ENCODE measurements around the gene SSBP4.

The SSBP4 gene

GRCh38 chr19:18432275-18433014 lies 13.2 kb downstream of the SSBP4 start:
- H3K4me3 ChIP-seq (ENCODE audit: low read depth, low read length), result peak overlapping the region; percentile 78
- H3K4me1 ChIP-seq, result peaks cover 19% of the 10 kb centered on the region
- H2AFZ ChIP-seq, result peak overlapping the region; percentile 75
- H3K36me3 ChIP-seq (ENCODE audit: control insufficient read depth, insufficient read depth, low read length), result no peaks in the 10 kb centered on the region
- H3K9ac ChIP-seq, result no peak overlapping the region
- TF ChIP-seq CTCF (IDR thresholded peaks at IDR 0.05), result no peak
- peak overlapping the region; percentile 84 for H3K27ac ChIP-seq
- H3K79me2 ChIP-seq, result peaks cover 7% of the 10 kb centered on the region
- peak overlapping the region; percentile 93 for H3K4me2 ChIP-seq (ENCODE audit: low read length)
- H3K27me3 ChIP-seq (ENCODE audit: control insufficient read depth, insufficient read depth, low read length), result no peaks in the 10 kb centered on the region
- no peaks in the 10 kb centered on the region for H3K9me3 ChIP-seq (ENCODE audit: control insufficient read depth, low read length)

- Histone ChIP-seq H3K4me2 (ENCODE audit: low read length) (peak overlapping the region; percentile 93), H3K4me1 (peaks cover 19% of the 10 kb centered on the region), H3K27ac (peak overlapping the region; percentile 84), H3K9me3 (ENCODE audit: control insufficient read depth, low read length) (no peaks in the 10 kb centered on the region), H3K9ac (no peak overlapping the region), H3K27me3 (ENCODE audit: control insufficient read depth, insufficient read depth, low read length) (no peaks in the 10 kb centered on the region), H3K79me2 (peaks cover 7% of the 10 kb centered on the region), H2AFZ (peak overlapping the region; percentile 75), H3K36me3 (ENCODE audit: control insufficient read depth, insufficient read depth, low read length) (no peaks in the 10 kb centered on the region), H3K4me3 (ENCODE audit: low read depth, low read length) (peak overlapping the region; percentile 78)
- no peak for TF ChIP-seq CTCF (IDR thresholded peaks at IDR 0.05)
These were observed 14.0 kb downstream of the SSBP4 start for GRCh38 chr19:18433015-18433691.

- Histone ChIP-seq H3K4me2 (ENCODE audit: low read length) (peak overlapping the region; percentile 73), H2AFZ (no peak overlapping the region), H3K79me2 (peaks cover 7% of the 10 kb centered on the region), H3K4me3 (ENCODE audit: low read depth, low read length) (peak overlapping the region; percentile 34), H3K27ac (peak overlapping the region; percentile 63), H3K9me3 (ENCODE audit: control insufficient read depth, low read length) (no peaks in the 10 kb centered on the region), H3K4me1 (peaks cover 23% of the 10 kb centered on the region), H3K36me3 (ENCODE audit: control insufficient read depth, insufficient read depth, low read length) (no peaks in the 10 kb centered on the region), H3K9ac (no peak overlapping the region), H3K27me3 (ENCODE audit: control insufficient read depth, insufficient read depth, low read length) (no peaks in the 10 kb centered on the region)
- no peak for TF ChIP-seq CTCF (IDR thresholded peaks at IDR 0.05)
These were observed 14.7 kb downstream of the SSBP4 start for GRCh38 chr19:18433735-18434398.

- Histone ChIP-seq H3K9ac (no peak overlapping the region), H2AFZ (no peak overlapping the region), H3K36me3 (ENCODE audit: control insufficient read depth, insufficient read depth, low read length) (no peaks in the 10 kb centered on the region), H3K79me2 (peaks cover 5% of the 10 kb centered on the region), H3K27me3 (ENCODE audit: control insufficient read depth, insufficient read depth, low read length) (no peaks in the 10 kb centered on the region), H3K4me2 (ENCODE audit: low read length) (peak overlapping the region; percentile 73), H3K4me3 (ENCODE audit: low read depth, low read length) (peak overlapping the region; percentile 34), H3K27ac (peak overlapping the region; percentile 63), H3K9me3 (ENCODE audit: control insufficient read depth, low read length) (no peaks in the 10 kb centered on the region), H3K4me1 (peaks cover 22% of the 10 kb centered on the region)
- no peak for TF ChIP-seq CTCF (IDR thresholded peaks at IDR 0.05)
These were observed 15.4 kb downstream of the SSBP4 start for GRCh38 chr19:18434411-18435175.

Measured in parathyroid adenoma (tissue), 2 donors.